ENCODE measurements around the gene SEC24A. TPM values are rescaled to one million over a fixed set of nuclear protein-coding genes. Genes with fewer than 3 reads are reported as not detected.

Gene SEC24A
- total and polyA plus RNA-seq, 4 experiments from 2014 or later = 7.5 to 16.6 (median 12.3) TPM

- Histone ChIP-seq H3K27me3 (ENCODE audit: insufficient read depth, low read length) (no peaks in the 10 kb centered on the region), H3K36me3 (ENCODE audit: insufficient read depth, low read length) (peaks cover 7% of the 10 kb centered on the region), H3K27ac (ENCODE audit: low read depth, low read length) (peak overlapping the region; percentile 86), H3K4me1 (ENCODE audit: insufficient read depth, low read length) (peaks cover 18% of the 10 kb centered on the region), H3K4me3 (ENCODE audit: low read length in 2 of 2) (peak overlapping the region; percentile 87 to 97), H3K9me3 (ENCODE audit: control insufficient read depth in 1 of 2, low read length in 2 of 2) (no peaks in the 10 kb centered on the region)
- POLR2A ChIA-PET (ENCODE audit: partially characterized antibody) = interaction anchor here (0.6 to 4.2 kb wide), 19 partner anchors 10 to 1993 kb away, joined by 3 to 82 read pairs (median 6); partner anchors contain the start of genes C5orf24, DDX46, HSPA4 and PCBD2
- Mint-ChIP-seq H3K27ac (peak overlapping the region; percentile 85 to 99 (median 97)), H3K4me1 (peaks cover 14 to 31% (median 21%) of the 10 kb centered on the region in 4 donors), H3K36me3 (peaks cover 0 to 15% of the 10 kb centered on the region in 2 donors), H3K27me3 (no peaks in the 10 kb centered on the region), H3K9me3 (no peaks in the 10 kb centered on the region), H3K4me3 (peak overlapping the region; percentile 88 to 98 (median 94))
- DNase-seq = peak; percentile 34 to 54 (median 38)
- intact Hi-C loops (cut with micrococcal nuclease) = loop anchor here (1.0 to 10.0 kb wide), 10 partner anchors 19 to 734 kb away; partner anchors contain the start of genes C5orf24, CDKL3, DDX46 and JADE2
- CTCF ChIA-PET (ENCODE audit: partially characterized antibody) = interaction anchor here (0.6 to 7.2 kb wide), 21 partner anchors 9 to 513 kb away, joined by 3 to 76 read pairs (median 4); partner anchors contain the start of genes C5orf24, DDX46, PCBD2 and PPP2CA
These were observed 90.5 kb downstream of the SEC24A start for GRCh38 chr5:134738963-134739661.

GRCh38 chr5:134741052-134741451, 92.5 kb downstream of the SEC24A start:
- POLR2A ChIA-PET (ENCODE audit: partially characterized antibody) = interaction anchor here (4.2 kb wide), 1 partner anchor 16 kb away, joined by 82 read pairs; the partner anchor contains the start of gene DDX46
- peaks cover 0 to 18% of the 10 kb centered on the region in 2 donors for H3K36me3 Mint-ChIP-seq
- intact Hi-C loops (cut with micrococcal nuclease) = no loop called here
- H3K27ac Mint-ChIP-seq = peak overlapping the region in 1 of 7 donors; percentile 65
- Histone ChIP-seq H3K27ac (ENCODE audit: low read depth, low read length) (no peak overlapping the region), H3K9me3 (ENCODE audit: control insufficient read depth in 1 of 2, low read length in 2 of 2) (no peaks in the 10 kb centered on the region), H3K4me1 (ENCODE audit: insufficient read depth, low read length) (peaks cover 18% of the 10 kb centered on the region), H3K4me3 (ENCODE audit: low read length in 2 of 2) (no peak overlapping the region), H3K36me3 (ENCODE audit: insufficient read depth, low read length) (peaks cover 7% of the 10 kb centered on the region), H3K27me3 (ENCODE audit: insufficient read depth, low read length) (no peaks in the 10 kb centered on the region)
- DNase-seq = no peak
- no peaks in the 10 kb centered on the region for H3K27me3 Mint-ChIP-seq
- CTCF ChIA-PET (ENCODE audit: partially characterized antibody) = interaction anchor here (1.6 to 7.2 kb wide), 2 partner anchors 17 to 438 kb away, joined by 4 to 76 read pairs; partner anchors contain the start of gene DDX46
- no peak overlapping the region for H3K4me3 Mint-ChIP-seq
- H3K9me3 Mint-ChIP-seq = no peaks in the 10 kb centered on the region
- H3K4me1 Mint-ChIP-seq = peaks cover 16 to 31% (median 21%) of the 10 kb centered on the region in 4 donors

- H3K27ac ChIP-seq (ENCODE audit: low read depth, low read length) = no peak overlapping the region
- Mint-ChIP-seq H3K4me1 (peaks cover 16 to 31% (median 21%) of the 10 kb centered on the region in 4 donors), H3K4me3 (no peak overlapping the region), H3K36me3 (peaks cover 0 to 18% of the 10 kb centered on the region in 2 donors), H3K27me3 (no peaks in the 10 kb centered on the region), H3K9me3 (no peaks in the 10 kb centered on the region), H3K27ac (no peak overlapping the region)
- ChIA-PET POLR2A (ENCODE audit: partially characterized antibody) (no interaction called here), CTCF (ENCODE audit: partially characterized antibody) (no interaction called here)
- H3K4me3 ChIP-seq (ENCODE audit: low read length in 2 of 2) = no peak overlapping the region
- intact Hi-C loops (cut with micrococcal nuclease) = no loop called here
- DNase-seq = no peak
- peaks cover 7% of the 10 kb centered on the region for H3K36me3 ChIP-seq (ENCODE audit: insufficient read depth, low read length)
- H3K27me3 ChIP-seq (ENCODE audit: insufficient read depth, low read length) = no peaks in the 10 kb centered on the region
- H3K4me1 ChIP-seq (ENCODE audit: insufficient read depth, low read length) = peaks cover 18% of the 10 kb centered on the region
- H3K9me3 ChIP-seq (ENCODE audit: control insufficient read depth in 1 of 2, low read length in 2 of 2) = no peaks in the 10 kb centered on the region
These were observed 93.5 kb downstream of the SEC24A start for GRCh38 chr5:134742134-134742533.

- Mint-ChIP-seq H3K9me3 (no peaks in the 10 kb centered on the region), H3K4me3 (no peak overlapping the region), H3K27me3 (no peaks in the 10 kb centered on the region), H3K36me3 (peaks cover 0 to 20% of the 10 kb centered on the region in 2 donors), H3K4me1 (peaks cover 0 to 2% (median under 1%) of the 10 kb centered on the region in 4 donors), H3K27ac (no peak overlapping the region)
- no peaks in the 10 kb centered on the region for H3K9me3 ChIP-seq (ENCODE audit: control insufficient read depth in 1 of 2, low read length in 2 of 2)
- ChIA-PET CTCF (ENCODE audit: partially characterized antibody) (interaction anchor here (0.8 to 2.6 kb wide), 5 partner anchors 9 to 338 kb away, joined by 3 to 8 read pairs (median 3); partner anchors contain the start of genes CAMLG, CDKN2AIPNL and DDX46), POLR2A (ENCODE audit: partially characterized antibody) (interaction anchor here (0.6 to 0.7 kb wide), 2 partner anchors 11 to 15 kb away, joined by 3 to 4 read pairs; partner anchors contain the start of gene CAMLG)
- H3K4me1 ChIP-seq (ENCODE audit: insufficient read depth, low read length) = no peaks in the 10 kb centered on the region
- H3K27me3 ChIP-seq (ENCODE audit: insufficient read depth, low read length) = no peaks in the 10 kb centered on the region
- no peak overlapping the region for H3K27ac ChIP-seq (ENCODE audit: low read depth, low read length)
- no peak overlapping the region for H3K4me3 ChIP-seq (ENCODE audit: low read length in 2 of 2)
- intact Hi-C loops (cut with micrococcal nuclease) = no loop called here
- H3K36me3 ChIP-seq (ENCODE audit: insufficient read depth, low read length) = no peaks in the 10 kb centered on the region
- no peak for DNase-seq
These were observed 100.8 kb downstream of the SEC24A start for GRCh38 chr5:134749415-134749814.

- Mint-ChIP-seq H3K4me1 (peaks cover 28 to 41% (median 35%) of the 10 kb centered on the region in 4 donors), H3K9me3 (no peaks in the 10 kb centered on the region), H3K4me3 (peak overlapping the region; percentile 99 to 100 (median 100)), H3K27ac (peak overlapping the region; percentile 86 to 99 (median 98)), H3K27me3 (no peaks in the 10 kb centered on the region), H3K36me3 (peaks cover 0 to 7% of the 10 kb centered on the region in 2 donors)
- POLR2A ChIA-PET (ENCODE audit: partially characterized antibody) = interaction anchor here (0.9 to 4.3 kb wide), 11 partner anchors 14 to 1795 kb away, joined by 3 to 82 read pairs (median 4); partner anchors contain the start of genes AFF4, C5orf24, CAMLG and PCBD2
- peak overlapping the region; percentile 47 to 84 for H3K4me3 ChIP-seq (ENCODE audit: low read length in 2 of 2)
- no peaks in the 10 kb centered on the region for H3K27me3 ChIP-seq (ENCODE audit: insufficient read depth, low read length)
- CTCF ChIA-PET (ENCODE audit: partially characterized antibody) = interaction anchor here (0.6 to 6.3 kb wide), 10 partner anchors 8 to 604 kb away, joined by 3 to 76 read pairs (median 5); partner anchors contain the start of genes C5orf24 and CAMLG
- intact Hi-C loops (cut with micrococcal nuclease) = loop anchor here (1.0 to 5.0 kb wide), 5 partner anchors 20 to 147 kb away; partner anchors contain the start of genes C5orf24, CAMLG, PCBD2 and SAR1B
- peaks cover 5% of the 10 kb centered on the region for H3K36me3 ChIP-seq (ENCODE audit: insufficient read depth, low read length)
- peaks cover 25% of the 10 kb centered on the region for H3K4me1 ChIP-seq (ENCODE audit: insufficient read depth, low read length)
- no peaks in the 10 kb centered on the region for H3K9me3 ChIP-seq (ENCODE audit: control insufficient read depth in 1 of 2, low read length in 2 of 2)
- H3K27ac ChIP-seq (ENCODE audit: low read depth, low read length) = peak overlapping the region; percentile 83
- DNase-seq = no peak
These were observed 109.6 kb downstream of the SEC24A start for GRCh38 chr5:134758176-134758503.

- H3K4me1 Mint-ChIP-seq = peaks cover 28 to 44% (median 38%) of the 10 kb centered on the region in 4 donors
- H3K9me3 Mint-ChIP-seq = no peaks in the 10 kb centered on the region
- H3K27ac Mint-ChIP-seq = peak within 1 kb of the TSS; percentile 86 to 99 (median 98)
- peak within 1 kb of the TSS; percentile 99 to 100 (median 100) for H3K4me3 Mint-ChIP-seq
- intact Hi-C loops (cut with micrococcal nuclease) = loop anchor here (1.0 to 5.0 kb wide), 5 partner anchors 20 to 147 kb away; partner anchors contain the start of genes C5orf24, CAMLG, PCBD2 and SAR1B
- H3K4me3 ChIP-seq (ENCODE audit: low read length in 2 of 2) = peak within 1 kb of the TSS; percentile 82 to 84
- peaks cover 1 to 7% of the 10 kb centered on the region in 2 donors for H3K36me3 Mint-ChIP-seq
- H3K4me1 ChIP-seq (ENCODE audit: insufficient read depth, low read length) = peaks cover 25% of the 10 kb centered on the region
- POLR2A ChIA-PET (ENCODE audit: partially characterized antibody) = interaction anchor here (0.9 to 4.3 kb wide), 11 partner anchors 15 to 1796 kb away, joined by 3 to 82 read pairs (median 4); partner anchors contain the start of genes AFF4, C5orf24, CAMLG and PCBD2
- DNase-seq = peak; percentile 92 to 93 (median 92)
- H3K27me3 ChIP-seq (ENCODE audit: insufficient read depth, low read length) = no peaks in the 10 kb centered on the region
- no peaks in the 10 kb centered on the region for H3K9me3 ChIP-seq (ENCODE audit: control insufficient read depth in 1 of 2, low read length in 2 of 2)
- H3K27ac ChIP-seq (ENCODE audit: low read depth, low read length) = peak within 1 kb of the TSS; percentile 83
- peaks cover 5% of the 10 kb centered on the region for H3K36me3 ChIP-seq (ENCODE audit: insufficient read depth, low read length)
- CTCF ChIA-PET (ENCODE audit: partially characterized antibody) = interaction anchor here (0.6 to 6.3 kb wide), 11 partner anchors 9 to 604 kb away, joined by 3 to 76 read pairs (median 5); partner anchors contain the start of genes C5orf24 and CAMLG
- H3K27me3 Mint-ChIP-seq = no peaks in the 10 kb centered on the region
These were observed 110.1 kb downstream of the SEC24A start, which contains the start of gene DDX46 for GRCh38 chr5:134758504-134759341. DDX46 (plus strand) TSS chr5:134758779; CDS start chr5:134758939, 160 bp downstream.

Data from CD4-positive, alpha-beta memory T cell (primary cell).